Neural crest cell (in vitro differentiated cells): ENCODE data around the gene TLE4. TPM values are rescaled to one million over a fixed set of nuclear protein-coding genes. Genes with fewer than 3 reads are reported as not detected.

ENCODE experiments used
- DNase-seq: peaks from one replicate; pipeline ENCODE4 v3.0.0; 2021; ENCODE audit warnings: low read depth, mixed read lengths, low spot score
- H3K27ac Mint-ChIP-seq: one replicate; pipeline ENCODE4 v1.8.0; 2021; ENCODE audit warnings: mild to moderate bottlenecking, mixed read lengths; ENCODE audit not compliant: unreplicated experiment
- H3K27me3 Mint-ChIP-seq: 2 replicates; pipeline ENCODE4 v1.8.0; 2021; ENCODE audit warnings: low read depth, mild to moderate bottlenecking, mixed read lengths
- H3K36me3 Mint-ChIP-seq: 2 replicates; pipeline ENCODE4 v1.8.0; 2021; ENCODE audit warnings: low read depth, mild to moderate bottlenecking, mixed read lengths
- H3K4me1 Mint-ChIP-seq: 2 replicates; pipeline ENCODE4 v1.8.0; 2021; ENCODE audit warnings: mixed read lengths
- H3K4me3 Mint-ChIP-seq: one replicate; pipeline ENCODE4 v1.8.0; 2021; ENCODE audit warnings: mild to moderate bottlenecking, mixed read lengths
- H3K9me3 Mint-ChIP-seq: 2 replicates; pipeline ENCODE4 v1.8.0; 2021; ENCODE audit warnings: mixed read lengths
- CTCF ChIP-seq: fragments of 200-600 bp; sonication (generic); conservative IDR thresholded peaks from 2 replicates; pipeline ENCODE4 v1.5.0; 2021; ENCODE audit warnings: antibody characterized with exemption, mild to moderate bottlenecking
- total RNA-seq: library from RNA; stranded (reverse); gene quantifications from 2 replicates; pipeline ENCODE4 v1.2.1, GENCODE V29; 2021

The TLE4 gene
- total RNA-seq, 1 donor from 2014 or later, result 85.8 TPM

GRCh38 chr9:79707589-79707988 is 135.8 kb downstream of the TLE4 start:
- DNase-seq, result no peak
- Mint-ChIP-seq H3K27ac (no peak overlapping the region), H3K4me1 (peaks cover 18% of the 10 kb centered on the region), H3K27me3 (no peaks in the 10 kb centered on the region), H3K9me3 (no peaks in the 10 kb centered on the region), H3K4me3 (no peak overlapping the region), H3K36me3 (peaks cover 27% of the 10 kb centered on the region)
- TF ChIP-seq CTCF, result no peak

- no peaks in the 10 kb centered on the region for H3K9me3 Mint-ChIP-seq
- H3K4me1 Mint-ChIP-seq, result peaks cover 18% of the 10 kb centered on the region
- no peak for DNase-seq
- no peaks in the 10 kb centered on the region for H3K27me3 Mint-ChIP-seq
- TF ChIP-seq CTCF, result no peak
- H3K4me3 Mint-ChIP-seq, result no peak overlapping the region
- H3K27ac Mint-ChIP-seq, result no peak overlapping the region
- peaks cover 30% of the 10 kb centered on the region for H3K36me3 Mint-ChIP-seq
Measured at GRCh38 chr9:79708541-79708940, 136.8 kb downstream of the TLE4 start.

GRCh38 chr9:79709743-79710674 is 138.2 kb downstream of the TLE4 start:
- H3K4me3 Mint-ChIP-seq, result no peak overlapping the region
- no peaks in the 10 kb centered on the region for H3K9me3 Mint-ChIP-seq
- H3K27me3 Mint-ChIP-seq, result no peaks in the 10 kb centered on the region
- peaks cover 12% of the 10 kb centered on the region for H3K4me1 Mint-ChIP-seq
- no peak overlapping the region for H3K27ac Mint-ChIP-seq
- peaks cover 39% of the 10 kb centered on the region for H3K36me3 Mint-ChIP-seq
- DNase-seq, result no peak
- no peak for TF ChIP-seq CTCF

- H3K36me3 Mint-ChIP-seq, result peaks cover 30% of the 10 kb centered on the region
- no peak overlapping the region for H3K4me3 Mint-ChIP-seq
- H3K4me1 Mint-ChIP-seq, result peaks cover 12% of the 10 kb centered on the region
- no peak for TF ChIP-seq CTCF
- DNase-seq, result no peak
- no peaks in the 10 kb centered on the region for H3K9me3 Mint-ChIP-seq
- peak overlapping the region; percentile 20 for H3K27ac Mint-ChIP-seq
- H3K27me3 Mint-ChIP-seq, result no peaks in the 10 kb centered on the region
Measured at GRCh38 chr9:79711874-79712273, 140.1 kb downstream of the TLE4 start.

- no peak for TF ChIP-seq CTCF
- Mint-ChIP-seq H3K4me1 (no peaks in the 10 kb centered on the region), H3K36me3 (peaks cover 24% of the 10 kb centered on the region), H3K27ac (no peak overlapping the region), H3K27me3 (no peaks in the 10 kb centered on the region), H3K9me3 (no peaks in the 10 kb centered on the region), H3K4me3 (no peak overlapping the region)
- DNase-seq, result no peak
Measured at GRCh38 chr9:79719021-79719420, 147.3 kb downstream of the TLE4 start.
